SK-N-SH treated with all-trans-retinoic acid at 6 μM for 48 hours (cell line): Measurements from ENCODE around the gene POLR3K.

Experiments used
- ARNTL ChIP-seq: fragments of 450-650 bp; formaldehyde crosslinking; IDR thresholded peaks from 2 replicates; pipeline ENCODE4 v1.5.0; 2020; ENCODE audit warnings: low read depth, mild to moderate bottlenecking, moderate library complexity, borderline replicate concordance
- CREB5 ChIP-seq: fragments of 250-450 bp; sonication (Bioruptor Pico); IDR thresholded peaks from 2 replicates; pipeline ENCODE4 v1.5.1; 2020; ENCODE audit warnings: low read depth, mild to moderate bottlenecking, moderate library complexity
- CSRNP3 ChIP-seq: fragments of 250-450 bp; sonication (Bioruptor Pico); IDR thresholded peaks from 2 replicates; pipeline ENCODE4 v1.5.1; 2021; ENCODE audit warnings: mild to moderate bottlenecking, moderate library complexity
- ESRRG ChIP-seq: fragments of 250-450 bp; sonication (Bioruptor Pico); IDR thresholded peaks from 2 replicates; pipeline ENCODE4 v1.6.1; 2021; ENCODE audit warnings: mild to moderate bottlenecking
- GLIS3 ChIP-seq: fragments of 250-450 bp; sonication (Bioruptor Pico); IDR thresholded peaks from 2 replicates; pipeline ENCODE4 v1.5.0; 2020; ENCODE audit warnings: mild to moderate bottlenecking, moderate library complexity
- ISL1 ChIP-seq: fragments of 250-450 bp; sonication (Bioruptor Pico); IDR thresholded peaks from 2 replicates; pipeline ENCODE4 v2.1.2; 2022; ENCODE audit warnings: mild to moderate bottlenecking, moderate library complexity
- OSR1 ChIP-seq: fragments of 250-450 bp; sonication (Bioruptor Pico); IDR thresholded peaks from 2 replicates; pipeline ENCODE4 v1.8.0; 2022; ENCODE audit warnings: moderate library complexity, mild to moderate bottlenecking, inconsistent platforms
- PATZ1 ChIP-seq: fragments of 250-450 bp; sonication (Bioruptor Pico); IDR thresholded peaks from 2 replicates; pipeline ENCODE4 v1.8.0; 2020; ENCODE audit warnings: mild to moderate bottlenecking, moderate library complexity, borderline replicate concordance
- POU6F1 ChIP-seq: fragments of 250-450 bp; sonication (Bioruptor Pico); IDR thresholded peaks from 2 replicates; pipeline ENCODE4 v1.8.0; 2021; ENCODE audit warnings: low read depth, mild to moderate bottlenecking, moderate library complexity, borderline replicate concordance
- PPARA ChIP-seq: fragments of 250-450 bp; sonication (Bioruptor Pico); IDR thresholded peaks from 2 replicates; pipeline ENCODE4 v1.5.0; 2020; ENCODE audit warnings: mild to moderate bottlenecking, borderline replicate concordance
- TCF4 ChIP-seq: fragments of 250-450 bp; sonication (Bioruptor Pico); IDR thresholded peaks from 2 replicates; pipeline ENCODE4 v1.8.0; 2021; ENCODE audit warnings: mild to moderate bottlenecking, moderate library complexity, borderline replicate concordance
- ZC3H10 ChIP-seq: fragments of 250-450 bp; sonication (Bioruptor Pico); IDR thresholded peaks from 2 replicates; pipeline ENCODE4 v1.5.1; 2021; ENCODE audit warnings: mild to moderate bottlenecking, moderate library complexity
- ZFP3 ChIP-seq: fragments of 250-450 bp; sonication (Bioruptor Pico); IDR thresholded peaks from 2 replicates; pipeline ENCODE4 v1.5.0; 2020; ENCODE audit warnings: mild to moderate bottlenecking, moderate library complexity
- ZFP30 ChIP-seq: fragments of 450-650 bp; formaldehyde crosslinking; IDR thresholded peaks from 2 replicates; pipeline ENCODE4 v1.5.0; 2022; ENCODE audit warnings: mild to moderate bottlenecking, moderate library complexity

GRCh38 chr16:55571-56136 lies 2.2 kb upstream of the POLR3K start:
- no peak for TF ChIP-seq TCF4 (CRISPR knock-in tag)
- no peak for TF ChIP-seq CREB5 (CRISPR knock-in tag)
- TF ChIP-seq PATZ1 (CRISPR knock-in tag): no peak
- no peak for TF ChIP-seq ARNTL (CRISPR knock-in tag)
- no peak for TF ChIP-seq ZC3H10 (CRISPR knock-in tag)
- TF ChIP-seq ZFP3 (CRISPR knock-in tag): no peak
- no peak for TF ChIP-seq GLIS3 (CRISPR knock-in tag)
- TF ChIP-seq PPARA (CRISPR knock-in tag): no peak
- TF ChIP-seq ISL1: no peak
- no peak for TF ChIP-seq POU6F1 (CRISPR knock-in tag)
- TF ChIP-seq ZFP30: no peak
- no peak for TF ChIP-seq CSRNP3 (CRISPR knock-in tag)
- no peak for TF ChIP-seq OSR1
- TF ChIP-seq ESRRG (CRISPR knock-in tag): no peak
